Natural killer cell (primary cell): ENCODE measurements around the gene MUC20. TPM values are rescaled to one million over a fixed set of nuclear protein-coding genes. Genes with fewer than 3 reads are reported as not detected.

Experiments used
- ATAC-seq, 3 donors: fragments of 150-1000 bp in 2 of 3; fragments of 200-7000 bp in 1 of 3; cut with Tn5 transposase; 1 replicate in 1 of 3; 2 replicates in 2 of 3; pipeline ENCODE4 v1.10.0; 2021; ENCODE audit warnings: mild to moderate bottlenecking in 2 of 3, moderate library complexity in 2 of 3
- DNase-seq, 2 donors: peaks; one replicate each; pipeline versions ENCODE4 v3.0.0 to v3.0.0-alpha.2; 2013 to 2021; ENCODE audit warnings: mixed read lengths in 1 of 2
- H3K27ac ChIP-seq: one replicate; pipeline ENCODE4 v1.5.1; 2013; ENCODE audit warnings: mild to moderate bottlenecking, low read length
- H3K27me3 ChIP-seq: one replicate; pipeline ENCODE4 v1.6.1; 2013; ENCODE audit warnings: low read length; ENCODE audit not compliant: control insufficient read depth, insufficient read depth
- H3K36me3 ChIP-seq: one replicate; pipeline ENCODE4 v1.6.1; 2013; ENCODE audit warnings: low read length; ENCODE audit not compliant: control insufficient read depth, insufficient read depth
- H3K4me1 ChIP-seq: one replicate; pipeline ENCODE4 v1.6.1; 2013; ENCODE audit warnings: low read length; ENCODE audit not compliant: control insufficient read depth, insufficient read depth
- H3K4me3 ChIP-seq: one replicate; pipeline ENCODE4 v1.5.1; 2013; ENCODE audit warnings: low read length
- H3K9me3 ChIP-seq: one replicate; pipeline ENCODE4 v1.6.1; 2013; ENCODE audit warnings: low read length; ENCODE audit not compliant: control insufficient read depth, insufficient read depth
- H3K27ac Mint-ChIP-seq, 2 donors: one replicate each; pipeline ENCODE4 v1.8.0; 2022; ENCODE audit warnings: mild to moderate bottlenecking in 2 of 2, mixed read lengths in 2 of 2, moderate library complexity in 1 of 2
- H3K27me3 Mint-ChIP-seq, 2 donors: one replicate each; pipeline ENCODE4 v1.8.0; 2022; ENCODE audit warnings: low read depth in 2 of 2, mixed read lengths in 2 of 2
- H3K36me3 Mint-ChIP-seq: one replicate; pipeline ENCODE4 v1.8.0; 2022; ENCODE audit warnings: mixed read lengths
- H3K4me1 Mint-ChIP-seq, 2 donors: one replicate each; pipeline ENCODE4 v1.8.0; 2022; ENCODE audit warnings: mixed read lengths in 2 of 2
- H3K4me3 Mint-ChIP-seq: one replicate; pipeline ENCODE4 v1.8.0; 2022; ENCODE audit warnings: mild to moderate bottlenecking, moderate library complexity, mixed read lengths
- H3K9me3 Mint-ChIP-seq, 2 donors: one replicate each; pipeline ENCODE4 v1.8.0; 2022; ENCODE audit warnings: mixed read lengths in 2 of 2
- WGBS: methylation state at CpG from one replicate; pipeline ENCODE4 v1.1.7; 2013; ENCODE audit warnings: missing lambda C conversion rate; ENCODE audit not compliant: insufficient coverage; 5-methylcytosine and 5-hydroxymethylcytosine counted together
- intact Hi-C: fragments of 100-400 bp; cut with micrococcal nuclease; formaldehyde crosslinking; loops from one replicate; pipeline ENCODE4 v1.14.2; 2022
- total RNA-seq, 4 donors: library from RNA; stranded (reverse); fragments of 120-200 nt in 1 of 4; gene quantifications; one replicate each; pipeline versions ENCODE4 v1.2.3 to v1.2.4, GENCODE V29; 2013 to 2022
- TF ChIP-seq, protein P1 (sequence below): fragments of 200-600 bp; IDR thresholded peaks from one replicate; pipeline ENCODE4 v1.8.0; 2022; ENCODE audit warnings: antibody characterized with exemption

The MUC20 gene
- total RNA-seq, 3 donors from 2014 or later (not counting 1 experiment from before 2014, with no cell fraction given), result 4.1 to 11.4 (median 5.9) TPM

DNA sequence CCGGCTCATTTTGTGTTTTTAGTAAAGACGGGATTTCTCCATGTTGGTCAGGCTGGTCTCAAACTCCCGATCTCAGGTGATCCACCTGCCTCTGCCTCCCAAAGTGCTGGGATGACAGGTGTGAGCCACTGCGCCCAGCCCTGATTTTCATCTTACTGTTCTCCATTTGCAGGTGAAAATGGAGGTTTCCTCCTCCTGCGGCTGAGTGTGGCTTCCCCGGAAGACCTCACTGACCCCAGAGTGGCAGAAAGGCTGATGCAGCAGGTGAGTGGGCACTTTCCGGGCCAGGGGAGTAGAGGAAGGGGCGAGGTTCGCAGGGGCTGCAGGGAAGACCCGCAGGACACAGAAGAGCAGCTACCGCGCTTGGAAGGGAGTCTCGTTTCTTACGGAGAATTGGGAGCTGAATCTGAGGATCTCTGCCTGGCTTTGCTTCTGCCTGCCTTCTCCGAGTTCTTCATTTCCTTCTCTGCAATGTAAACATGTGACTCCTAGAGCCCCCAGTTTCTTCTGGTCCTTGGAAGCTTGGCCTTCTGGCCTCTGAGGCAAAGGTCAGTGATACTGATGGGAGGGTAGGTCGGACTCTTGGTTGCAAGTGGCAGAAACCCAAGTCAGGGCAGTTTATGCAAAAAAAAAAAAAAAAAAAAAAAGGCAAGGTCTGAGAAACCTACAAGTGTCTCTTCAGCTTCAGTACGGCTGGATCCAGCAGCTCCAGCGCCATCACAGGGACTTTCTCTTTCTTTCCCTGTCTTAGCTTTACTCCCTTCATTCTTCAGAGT, 8.9 kb downstream of the MUC20 start:
- TF ChIP-seq, protein P1, sequence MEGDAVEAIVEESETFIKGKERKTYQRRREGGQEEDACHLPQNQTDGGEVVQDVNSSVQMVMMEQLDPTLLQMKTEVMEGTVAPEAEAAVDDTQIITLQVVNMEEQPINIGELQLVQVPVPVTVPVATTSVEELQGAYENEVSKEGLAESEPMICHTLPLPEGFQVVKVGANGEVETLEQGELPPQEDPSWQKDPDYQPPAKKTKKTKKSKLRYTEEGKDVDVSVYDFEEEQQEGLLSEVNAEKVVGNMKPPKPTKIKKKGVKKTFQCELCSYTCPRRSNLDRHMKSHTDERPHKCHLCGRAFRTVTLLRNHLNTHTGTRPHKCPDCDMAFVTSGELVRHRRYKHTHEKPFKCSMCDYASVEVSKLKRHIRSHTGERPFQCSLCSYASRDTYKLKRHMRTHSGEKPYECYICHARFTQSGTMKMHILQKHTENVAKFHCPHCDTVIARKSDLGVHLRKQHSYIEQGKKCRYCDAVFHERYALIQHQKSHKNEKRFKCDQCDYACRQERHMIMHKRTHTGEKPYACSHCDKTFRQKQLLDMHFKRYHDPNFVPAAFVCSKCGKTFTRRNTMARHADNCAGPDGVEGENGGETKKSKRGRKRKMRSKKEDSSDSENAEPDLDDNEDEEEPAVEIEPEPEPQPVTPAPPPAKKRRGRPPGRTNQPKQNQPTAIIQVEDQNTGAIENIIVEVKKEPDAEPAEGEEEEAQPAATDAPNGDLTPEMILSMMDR, result no peak
- Histone ChIP-seq H3K27ac (no peak overlapping the region), H3K27me3 (no peaks in the 10 kb centered on the region), H3K36me3 (no peaks in the 10 kb centered on the region), H3K4me3 (no peak overlapping the region), H3K4me1 (no peaks in the 10 kb centered on the region), H3K9me3 (no peaks in the 10 kb centered on the region)
- no peak overlapping the region for H3K27ac Mint-ChIP-seq
- no peaks in the 10 kb centered on the region for H3K9me3 Mint-ChIP-seq
- no peak for DNase-seq
- intact Hi-C loops, result loop anchor here (5.0 kb wide), 1 partner anchor 112 kb away; no protein-coding TSS in a partner anchor
- ATAC-seq, result no peak
- no peaks in the 10 kb centered on the region for H3K4me1 Mint-ChIP-seq
- WGBS, result 91% methylated on average over 18 of the region's 18 CpGs
- no peaks in the 10 kb centered on the region for H3K36me3 Mint-ChIP-seq
- no peak overlapping the region for H3K4me3 Mint-ChIP-seq
- no peaks in the 10 kb centered on the region for H3K27me3 Mint-ChIP-seq

DNA sequence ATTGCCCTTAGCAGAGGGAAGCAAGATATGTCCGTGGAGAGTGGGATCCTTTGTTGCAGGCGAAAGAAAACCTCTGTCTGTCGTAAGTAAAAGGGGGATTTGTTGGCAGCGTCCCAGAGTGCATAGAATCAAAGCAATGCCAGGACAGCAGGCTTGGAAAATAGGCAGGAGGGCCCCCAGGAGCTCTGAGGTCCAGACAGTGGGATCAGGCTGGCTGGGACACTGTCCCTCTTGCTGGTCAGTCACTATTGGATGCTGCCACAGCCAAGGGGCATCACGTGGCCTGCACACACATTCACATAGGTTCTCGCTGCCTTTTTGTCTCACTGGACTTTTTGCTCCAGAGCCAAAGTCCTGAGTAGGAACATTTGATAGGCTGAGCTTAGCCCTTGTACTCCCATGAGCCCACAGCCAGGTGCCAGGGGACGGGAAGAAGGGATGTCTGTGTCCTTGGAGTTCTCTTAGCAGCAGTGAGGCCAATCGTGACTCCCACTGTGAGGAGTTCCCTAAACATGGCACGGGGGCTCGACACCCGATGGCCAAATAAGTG, 10.7 kb downstream of the MUC20 start:
- TF ChIP-seq, protein P1, result no peak
- Histone ChIP-seq H3K4me3 (no peak overlapping the region), H3K27me3 (no peaks in the 10 kb centered on the region), H3K27ac (no peak overlapping the region), H3K36me3 (no peaks in the 10 kb centered on the region), H3K4me1 (no peaks in the 10 kb centered on the region), H3K9me3 (no peaks in the 10 kb centered on the region)
- Mint-ChIP-seq H3K27me3 (no peaks in the 10 kb centered on the region), H3K4me3 (no peak overlapping the region), H3K36me3 (peaks cover 11% of the 10 kb centered on the region), H3K27ac (no peak overlapping the region), H3K4me1 (no peaks in the 10 kb centered on the region), H3K9me3 (no peaks in the 10 kb centered on the region)
- ATAC-seq, result no peak
- WGBS, result 91% methylated on average over 11 of the region's 11 CpGs
- intact Hi-C loops, result no loop called here
- DNase-seq, result no peak

DNA sequence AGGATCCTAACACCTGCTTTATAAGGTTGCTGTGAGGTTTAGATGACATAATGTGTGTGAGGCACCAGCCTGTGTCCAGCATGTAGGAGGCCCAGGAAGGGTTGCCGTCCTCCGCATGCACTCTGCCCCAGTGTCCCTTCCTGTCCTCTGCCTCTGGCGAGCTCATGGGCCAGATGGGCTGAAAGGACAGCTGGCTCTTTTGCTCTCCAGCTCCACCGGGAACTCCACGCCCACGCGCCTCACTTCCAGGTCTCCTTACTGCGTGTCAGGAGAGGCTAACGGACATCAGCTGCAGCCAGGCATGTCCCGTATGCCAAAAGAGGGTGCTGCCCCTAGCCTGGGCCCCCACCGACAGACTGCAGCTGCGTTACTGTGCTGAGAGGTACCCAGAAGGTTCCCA, 12.2 kb downstream of the MUC20 start:
- ATAC-seq, result no peak
- no peak overlapping the region for H3K4me3 Mint-ChIP-seq
- intact Hi-C loops, result no loop called here
- peaks cover 11% of the 10 kb centered on the region for H3K36me3 Mint-ChIP-seq
- H3K9me3 ChIP-seq, result no peaks in the 10 kb centered on the region
- no peaks in the 10 kb centered on the region for H3K4me1 Mint-ChIP-seq
- H3K27ac Mint-ChIP-seq, result no peak overlapping the region
- WGBS, result 89% methylated on average over 12 of the region's 12 CpGs
- H3K27me3 Mint-ChIP-seq, result no peaks in the 10 kb centered on the region
- no peaks in the 10 kb centered on the region for H3K27me3 ChIP-seq
- H3K4me1 ChIP-seq, result no peaks in the 10 kb centered on the region
- DNase-seq, result no peak
- H3K36me3 ChIP-seq, result no peaks in the 10 kb centered on the region
- no peak overlapping the region for H3K4me3 ChIP-seq
- H3K27ac ChIP-seq, result no peak overlapping the region
- no peaks in the 10 kb centered on the region for H3K9me3 Mint-ChIP-seq
- TF ChIP-seq, protein P1, result no peak
